Hepatocyte (in vitro differentiated cells): ENCODE results near the gene MTCH2. TPM values are rescaled to one million over a fixed set of nuclear protein-coding genes. Genes with fewer than 3 reads are reported as not detected.

Experiments
- DNase-seq: peaks from one replicate; pipeline ENCODE4 v3.0.0-alpha.2; 2016; ENCODE audit warnings: low spot score
- H2AFZ ChIP-seq: fragments of 200-600 bp; sonication (generic); 2 replicates; pipeline ENCODE4 v1.6.0; 2016; ENCODE audit warnings: antibody characterized with exemption, mild to moderate bottlenecking
- H3K27ac ChIP-seq: fragments of 200-600 bp; sonication (generic); 2 replicates; pipeline ENCODE4 v1.5.1; 2016; ENCODE audit warnings: mild to moderate bottlenecking
- H3K27me3 ChIP-seq: fragments of 200-600 bp; sonication (generic); 2 replicates; pipeline ENCODE4 v1.6.1; 2016
- H3K36me3 ChIP-seq: fragments of 200-600 bp; sonication (generic); replicated peaks from 2 replicates; pipeline ENCODE4 v1.5.1; 2016; ENCODE audit warnings: low read depth; ENCODE audit not compliant: insufficient read depth
- H3K4me1 ChIP-seq: fragments of 200-600 bp; sonication (generic); 2 replicates; pipeline ENCODE4 v1.5.1; 2016; ENCODE audit warnings: mild to moderate bottlenecking, moderate library complexity; ENCODE audit not compliant: insufficient read depth
- H3K4me2 ChIP-seq: fragments of 200-600 bp; sonication (generic); 2 replicates; pipeline ENCODE4 v1.6.0; 2016
- H3K4me3 ChIP-seq: fragments of 200-600 bp; sonication (generic); 2 replicates; pipeline ENCODE4 v1.5.1; 2016; ENCODE audit warnings: mild to moderate bottlenecking
- H3K79me2 ChIP-seq: fragments of 200-600 bp; sonication (generic); 2 replicates; pipeline ENCODE4 v1.6.0; 2017; ENCODE audit warnings: mild to moderate bottlenecking
- H3K9me2 ChIP-seq: fragments of 200-600 bp; sonication (generic); replicated peaks from 2 replicates; pipeline ENCODE4 v1.6.0; 2017; ENCODE audit warnings: mild to moderate bottlenecking; ENCODE audit not compliant: insufficient read depth
- H3K9me3 ChIP-seq: fragments of 200-600 bp; sonication (generic); 2 replicates; pipeline ENCODE4 v1.5.1; 2016; ENCODE audit warnings: low read depth, mild to moderate bottlenecking
- H4K20me1 ChIP-seq: fragments of 200-600 bp; sonication (generic); 2 replicates; pipeline ENCODE4 v1.6.0; 2016; ENCODE audit warnings: mild to moderate bottlenecking; ENCODE audit not compliant: insufficient read depth, poor library complexity, severe bottlenecking
- CTCF ChIP-seq: fragments of 200-600 bp; sonication (generic); IDR thresholded peaks from 2 replicates; pipeline ENCODE4 v1.5.1; 2016; ENCODE audit warnings: antibody characterized with exemption, mild to moderate bottlenecking; ENCODE audit not compliant: poor library complexity
- EZH2 ChIP-seq: fragments of 200-600 bp; sonication (generic); IDR thresholded peaks from 2 replicates; pipeline ENCODE4 v1.6.1; 2016; ENCODE audit warnings: antibody characterized with exemption, mild to moderate bottlenecking, borderline replicate concordance
- EZH2phosphoT487 ChIP-seq: fragments of 200-600 bp; sonication (generic); IDR thresholded peaks from one replicate; pipeline ENCODE4 v1.6.1; 2018; ENCODE audit warnings: antibody characterized with exemption, mild to moderate bottlenecking, low read depth, moderate library complexity; ENCODE audit not compliant: unreplicated experiment, severe bottlenecking
- WGBS: methylation state at CpG from one replicate; pipeline ENCODE4 v1.1.6; 2016; ENCODE audit warnings: low lambda C conversion rate; ENCODE audit errors: missing lambda C conversion rate; 5-methylcytosine and 5-hydroxymethylcytosine counted together
- polyA plus RNA-seq: library from polyadenylated mRNA; unstranded; fragments of >200 nt; fragmentation: Nextera tagmentation; extraction: Ambion mirVana; gene quantifications from 2 replicates; pipeline ENCODE4 v1.2.1, GENCODE V29; 2016
- total RNA-seq: library from RNA; depleted of rRNA; stranded (reverse); fragments of >200 nt; gene quantifications from 2 replicates; pipeline ENCODE4 v1.2.3, GENCODE V29; 2014

The MTCH2 gene
- total and polyA plus RNA-seq, 2 experiments from 2014 or later = 96.1 to 171 TPM

GRCh38 chr11:47609675-47610074 lies 32.7 kb downstream of the MTCH2 start:
- H3K36me3 ChIP-seq = no peaks in the 10 kb centered on the region
- DNase-seq = no peak
- no peak overlapping the region for H2AFZ ChIP-seq
- no peaks in the 10 kb centered on the region for H3K79me2 ChIP-seq
- no peaks in the 10 kb centered on the region for H4K20me1 ChIP-seq
- H3K4me2 ChIP-seq = no peak overlapping the region
- 97% methylated on average over 3 of the region's 3 CpGs for WGBS
- TF ChIP-seq EZH2 = no peak
- no peak for TF ChIP-seq CTCF
- TF ChIP-seq EZH2phosphoT487 = no peak
- H3K27ac ChIP-seq = no peak overlapping the region
- H3K27me3 ChIP-seq = no peaks in the 10 kb centered on the region
- H3K9me3 ChIP-seq = no peaks in the 10 kb centered on the region
- H3K4me1 ChIP-seq = no peaks in the 10 kb centered on the region
- H3K4me3 ChIP-seq = no peak overlapping the region
- no peaks in the 10 kb centered on the region for H3K9me2 ChIP-seq

GRCh38 chr11:47607380-47607779 lies 35.0 kb downstream of the MTCH2 start:
- TF ChIP-seq CTCF (no peak), EZH2 (no peak), EZH2phosphoT487 (no peak)
- no peak overlapping the region for H3K4me3 ChIP-seq
- no peaks in the 10 kb centered on the region for H3K27me3 ChIP-seq
- no peak overlapping the region for H2AFZ ChIP-seq
- DNase-seq = peak; percentile 34
- WGBS = 67% methylated on average over 7 of the region's 7 CpGs
- H3K9me2 ChIP-seq = no peaks in the 10 kb centered on the region
- H3K4me1 ChIP-seq = no peaks in the 10 kb centered on the region
- H3K9me3 ChIP-seq = no peaks in the 10 kb centered on the region
- H4K20me1 ChIP-seq = no peaks in the 10 kb centered on the region
- H3K4me2 ChIP-seq = no peak overlapping the region
- H3K36me3 ChIP-seq = no peaks in the 10 kb centered on the region
- no peaks in the 10 kb centered on the region for H3K79me2 ChIP-seq
- H3K27ac ChIP-seq = no peak overlapping the region

GRCh38 chr11:47606731-47607130 lies 35.6 kb downstream of the MTCH2 start:
- DNase-seq = no peak
- no peak overlapping the region for H3K27ac ChIP-seq
- TF ChIP-seq EZH2 = no peak
- no peak for TF ChIP-seq EZH2phosphoT487
- TF ChIP-seq CTCF = no peak
- H3K36me3 ChIP-seq = no peaks in the 10 kb centered on the region
- no peaks in the 10 kb centered on the region for H3K9me3 ChIP-seq
- H3K9me2 ChIP-seq = no peaks in the 10 kb centered on the region
- WGBS = 31% methylated on average over 5 of the region's 5 CpGs
- H3K4me3 ChIP-seq = no peak overlapping the region
- no peaks in the 10 kb centered on the region for H4K20me1 ChIP-seq
- H3K4me1 ChIP-seq = no peaks in the 10 kb centered on the region
- H3K4me2 ChIP-seq = no peak overlapping the region
- no peak overlapping the region for H2AFZ ChIP-seq
- no peaks in the 10 kb centered on the region for H3K79me2 ChIP-seq
- H3K27me3 ChIP-seq = no peaks in the 10 kb centered on the region

- no peaks in the 10 kb centered on the region for H4K20me1 ChIP-seq
- no peaks in the 10 kb centered on the region for H3K4me1 ChIP-seq
- no peak overlapping the region for H2AFZ ChIP-seq
- no peak overlapping the region for H3K4me3 ChIP-seq
- H3K79me2 ChIP-seq = no peaks in the 10 kb centered on the region
- no peak for TF ChIP-seq CTCF
- TF ChIP-seq EZH2 = no peak
- TF ChIP-seq EZH2phosphoT487 = no peak
- H3K27me3 ChIP-seq = no peaks in the 10 kb centered on the region
- H3K27ac ChIP-seq = no peak overlapping the region
- no peak overlapping the region for H3K4me2 ChIP-seq
- H3K9me2 ChIP-seq = no peaks in the 10 kb centered on the region
- DNase-seq = no peak
- H3K36me3 ChIP-seq = no peaks in the 10 kb centered on the region
- no peaks in the 10 kb centered on the region for H3K9me3 ChIP-seq
- 36% methylated on average over 3 of the region's 3 CpGs for WGBS
Observed at GRCh38 chr11:47605921-47606320, 36.4 kb downstream of the MTCH2 start.
